ENCODE results near the gene TAC4.

The TAC4 gene

GRCh38 chr17:49891694-49892389 is 44.0 kb upstream of the TAC4 start:
- Histone ChIP-seq H3K4me3 (ENCODE audit: severe bottlenecking) (no peak overlapping the region), H3K27me3 (ENCODE audit: insufficient read depth, poor library complexity, severe bottlenecking) (no peaks in the 10 kb centered on the region)
- no peak for ATAC-seq (ENCODE audit: low read depth)

GRCh38 chr17:49891271-49891670 is 43.4 kb upstream of the TAC4 start:
- no peak overlapping the region for H3K4me3 ChIP-seq (ENCODE audit: severe bottlenecking)
- H3K9me3 ChIP-seq (ENCODE audit: severe bottlenecking), result no peaks in the 10 kb centered on the region
- DNase-seq (ENCODE audit: low spot score) (no peak), ATAC-seq (ENCODE audit: low read depth) (no peak)
- H3K4me1 ChIP-seq (ENCODE audit: insufficient read depth, poor library complexity, severe bottlenecking), result peaks cover 23% of the 10 kb centered on the region
- TF ChIP-seq CTCF (IDR thresholded peaks at IDR 0.05; ENCODE audit: poor library complexity, severe bottlenecking), result no peak
- H3K27ac ChIP-seq (ENCODE audit: poor library complexity, severe bottlenecking), result no peak overlapping the region
- H3K36me3 ChIP-seq (ENCODE audit: low read depth), result no peaks in the 10 kb centered on the region
- H3K27me3 ChIP-seq (ENCODE audit: insufficient read depth, poor library complexity, severe bottlenecking), result no peaks in the 10 kb centered on the region

More at GRCh38 chr17:49891694-49892389, 44.0 kb upstream of the TAC4 start:
- TF ChIP-seq CTCF (IDR thresholded peaks at IDR 0.05; ENCODE audit: poor library complexity, severe bottlenecking), result no peak
- Histone ChIP-seq H3K4me1 (ENCODE audit: insufficient read depth, poor library complexity, severe bottlenecking) (peaks cover 19% of the 10 kb centered on the region), H3K9me3 (ENCODE audit: severe bottlenecking) (no peaks in the 10 kb centered on the region), H3K36me3 (ENCODE audit: low read depth) (no peaks in the 10 kb centered on the region), H3K27ac (ENCODE audit: poor library complexity, severe bottlenecking) (no peak overlapping the region)
- DNase-seq (ENCODE audit: low spot score), result no peak

- no peak for TF ChIP-seq CTCF (IDR thresholded peaks at IDR 0.05; ENCODE audit: poor library complexity, severe bottlenecking)
- ATAC-seq (ENCODE audit: low read depth) (no peak), DNase-seq (ENCODE audit: low spot score) (no peak)
- Histone ChIP-seq H3K9me3 (ENCODE audit: severe bottlenecking) (no peaks in the 10 kb centered on the region), H3K4me1 (ENCODE audit: insufficient read depth, poor library complexity, severe bottlenecking) (peaks cover 23% of the 10 kb centered on the region), H3K4me3 (ENCODE audit: severe bottlenecking) (no peak overlapping the region), H3K36me3 (ENCODE audit: low read depth) (no peaks in the 10 kb centered on the region), H3K27ac (ENCODE audit: poor library complexity, severe bottlenecking) (no peak overlapping the region), H3K27me3 (ENCODE audit: insufficient read depth, poor library complexity, severe bottlenecking) (no peaks in the 10 kb centered on the region)
These were observed 43.0 kb upstream of the TAC4 start for GRCh38 chr17:49890852-49891251.

- no peak for DNase-seq (ENCODE audit: low spot score)
- Histone ChIP-seq H3K4me3 (ENCODE audit: severe bottlenecking) (no peak overlapping the region), H3K27ac (ENCODE audit: poor library complexity, severe bottlenecking) (no peak overlapping the region), H3K36me3 (ENCODE audit: low read depth) (no peaks in the 10 kb centered on the region), H3K4me1 (ENCODE audit: insufficient read depth, poor library complexity, severe bottlenecking) (peaks cover 23% of the 10 kb centered on the region), H3K9me3 (ENCODE audit: severe bottlenecking) (no peaks in the 10 kb centered on the region), H3K27me3 (ENCODE audit: insufficient read depth, poor library complexity, severe bottlenecking) (no peaks in the 10 kb centered on the region)
- TF ChIP-seq CTCF (IDR thresholded peaks at IDR 0.05; ENCODE audit: poor library complexity, severe bottlenecking), result no peak
- no peak for ATAC-seq (ENCODE audit: low read depth)
These were observed 42.4 kb upstream of the TAC4 start for GRCh38 chr17:49890077-49890821.

GRCh38 chr17:49889500-49889899 is 41.6 kb upstream of the TAC4 start:
- no peak for DNase-seq (ENCODE audit: low spot score)
- peaks cover 17% of the 10 kb centered on the region for H3K4me1 ChIP-seq (ENCODE audit: insufficient read depth, poor library complexity, severe bottlenecking)
- H3K4me3 ChIP-seq (ENCODE audit: severe bottlenecking), result no peak overlapping the region
- H3K36me3 ChIP-seq (ENCODE audit: low read depth), result no peaks in the 10 kb centered on the region
- H3K27me3 ChIP-seq (ENCODE audit: insufficient read depth, poor library complexity, severe bottlenecking), result no peaks in the 10 kb centered on the region
- TF ChIP-seq CTCF (IDR thresholded peaks at IDR 0.05; ENCODE audit: poor library complexity, severe bottlenecking), result no peak
- no peak for ATAC-seq (ENCODE audit: low read depth)
- no peak overlapping the region for H3K27ac ChIP-seq (ENCODE audit: poor library complexity, severe bottlenecking)
- no peaks in the 10 kb centered on the region for H3K9me3 ChIP-seq (ENCODE audit: severe bottlenecking)

All from RWPE2 (cell line).